ENCODE measurements around the gene TIAM2. TPM values are rescaled to one million over a fixed set of nuclear protein-coding genes. Genes with fewer than 3 reads are reported as not detected.

TIAM2 gene
- total and polyA plus RNA-seq, 10 of the 15 experiments (the other 5 are each of a cell fraction or from before 2014, with no cell fraction given), result 1.1 to 10.5 (median 2.3) TPM

DNA sequence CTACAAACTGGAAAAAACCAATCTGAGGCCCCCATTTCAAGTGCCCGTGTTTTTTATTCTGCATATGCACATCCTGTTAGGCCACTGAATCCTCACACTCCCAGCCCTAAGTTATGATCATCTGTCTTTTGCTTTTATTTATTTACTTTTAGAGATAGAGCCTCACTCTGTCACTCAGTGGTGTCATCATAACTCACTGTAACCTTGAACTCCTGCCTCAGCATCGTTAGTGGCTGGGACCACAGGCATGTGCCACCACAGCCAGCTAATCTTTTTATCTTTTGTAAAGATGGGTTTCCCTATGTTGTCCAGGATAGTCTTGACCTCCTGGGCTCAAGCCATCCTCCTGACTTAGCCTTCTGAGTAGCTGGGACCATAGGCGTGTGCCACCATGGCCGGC is 239.1 kb downstream of the TIAM2 start:
- ChIA-PET RAD21 (ENCODE audit: unreplicated experiment) (no interaction called here), POLR2A (no interaction called here), SMC1A (ENCODE audit: uncharacterized antibody, unreplicated experiment) (interaction anchor here (1.0 to 3.0 kb wide), 5 partner anchors 9 to 559 kb away, joined by 3 to 14 read pairs (median 3); no protein-coding TSS in a partner anchor), CTCF (interaction anchor here (0.9 to 4.7 kb wide), 3 partner anchors 13 to 306 kb away, joined by 3 to 20 read pairs (median 4); no protein-coding TSS in a partner anchor)
- no peaks in the 10 kb centered on the region; the same call in 2 of the 3 replicates for H3K9me3 ChIP-seq (replicated peaks; ENCODE audit: control insufficient read depth, insufficient read depth, low read length)
- no peak overlapping the region for H2AFZ ChIP-seq (ENCODE audit: control insufficient read depth, low read depth, low read length)
- H4K20me1 ChIP-seq (ENCODE audit: control insufficient read depth, insufficient read depth), result no peaks in the 10 kb centered on the region
- in situ Hi-C loops (cut with MboI), result no loop called here
- no peak overlapping the region for H3K27ac ChIP-seq (ENCODE audit: control insufficient read depth, insufficient read depth)
- intact Hi-C loops (cut with micrococcal nuclease; ENCODE audit: unreplicated experiment), result no loop called here
- no peak overlapping the region for H3K4me2 ChIP-seq (ENCODE audit: control insufficient read depth, insufficient read depth)
- ATAC-seq (no peak), DNase-seq (ENCODE audit: low read depth, low spot score) (no peak), FAIRE-seq (no peak)
- TF ChIP-seq IKZF1 (conservative IDR thresholded peaks at IDR 0.05) (no peak), ZNF384 (IDR thresholded peaks at IDR 0.05; ENCODE audit: borderline replicate concordance, low read depth, low read length) (no peak), TCF12 (IDR thresholded peaks at IDR 0.05; ENCODE audit: low read depth, low read length) (no peak), NFIC (IDR thresholded peaks at IDR 0.05; ENCODE audit: low read depth, low read length) (no peak), JUNB (IDR thresholded peaks at IDR 0.05) (no peak), BCL11A (IDR thresholded peaks at IDR 0.05; ENCODE audit: low read depth, low read length) (no peak), SRF (IDR thresholded peaks at IDR 0.05; ENCODE audit: low read depth in 2 of 2, low read length in 2 of 2) (no peak), CHD1 (IDR thresholded peaks at IDR 0.05; ENCODE audit: low read depth, low read length) (no peak), ZNF207 (IDR thresholded peaks at IDR 0.05; ENCODE audit: borderline replicate concordance) (no peak), PAX5 (IDR thresholded peaks at IDR 0.05; ENCODE audit: borderline replicate concordance, low read depth, low read length) (no peak), EGR1 (IDR thresholded peaks at IDR 0.05; ENCODE audit: borderline replicate concordance in 1 of 2, low read depth in 2 of 2, low read length in 2 of 2) (no peak), POLR2AphosphoS5 (IDR thresholded peaks at IDR 0.05; ENCODE audit: low read length) (no peak), POU2F2 (IDR thresholded peaks at IDR 0.05; ENCODE audit: borderline replicate concordance, low read depth, low read length) (no peak), CREM (IDR thresholded peaks at IDR 0.05; ENCODE audit: low read depth) (no peak), IRF4 (IDR thresholded peaks at IDR 0.05; ENCODE audit: low read depth, low read length) (no peak)
- TF ChIP-seq, protein P1, sequence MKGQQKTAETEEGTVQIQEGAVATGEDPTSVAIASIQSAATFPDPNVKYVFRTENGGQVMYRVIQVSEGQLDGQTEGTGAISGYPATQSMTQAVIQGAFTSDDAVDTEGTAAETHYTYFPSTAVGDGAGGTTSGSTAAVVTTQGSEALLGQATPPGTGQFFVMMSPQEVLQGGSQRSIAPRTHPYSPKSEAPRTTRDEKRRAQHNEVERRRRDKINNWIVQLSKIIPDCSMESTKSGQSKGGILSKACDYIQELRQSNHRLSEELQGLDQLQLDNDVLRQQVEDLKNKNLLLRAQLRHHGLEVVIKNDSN (IDR thresholded peaks at IDR 0.05; ENCODE audit: borderline replicate concordance, extremely low read length, insufficient read depth, low read depth, low read length), result no peak
- TF ChIP-seq, protein P2, sequence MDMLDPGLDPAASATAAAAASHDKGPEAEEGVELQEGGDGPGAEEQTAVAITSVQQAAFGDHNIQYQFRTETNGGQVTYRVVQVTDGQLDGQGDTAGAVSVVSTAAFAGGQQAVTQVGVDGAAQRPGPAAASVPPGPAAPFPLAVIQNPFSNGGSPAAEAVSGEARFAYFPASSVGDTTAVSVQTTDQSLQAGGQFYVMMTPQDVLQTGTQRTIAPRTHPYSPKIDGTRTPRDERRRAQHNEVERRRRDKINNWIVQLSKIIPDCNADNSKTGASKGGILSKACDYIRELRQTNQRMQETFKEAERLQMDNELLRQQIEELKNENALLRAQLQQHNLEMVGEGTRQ (IDR thresholded peaks at IDR 0.05; ENCODE audit: borderline replicate concordance, low read depth, low read length), result no peak
- TF ChIP-seq, protein P3, sequence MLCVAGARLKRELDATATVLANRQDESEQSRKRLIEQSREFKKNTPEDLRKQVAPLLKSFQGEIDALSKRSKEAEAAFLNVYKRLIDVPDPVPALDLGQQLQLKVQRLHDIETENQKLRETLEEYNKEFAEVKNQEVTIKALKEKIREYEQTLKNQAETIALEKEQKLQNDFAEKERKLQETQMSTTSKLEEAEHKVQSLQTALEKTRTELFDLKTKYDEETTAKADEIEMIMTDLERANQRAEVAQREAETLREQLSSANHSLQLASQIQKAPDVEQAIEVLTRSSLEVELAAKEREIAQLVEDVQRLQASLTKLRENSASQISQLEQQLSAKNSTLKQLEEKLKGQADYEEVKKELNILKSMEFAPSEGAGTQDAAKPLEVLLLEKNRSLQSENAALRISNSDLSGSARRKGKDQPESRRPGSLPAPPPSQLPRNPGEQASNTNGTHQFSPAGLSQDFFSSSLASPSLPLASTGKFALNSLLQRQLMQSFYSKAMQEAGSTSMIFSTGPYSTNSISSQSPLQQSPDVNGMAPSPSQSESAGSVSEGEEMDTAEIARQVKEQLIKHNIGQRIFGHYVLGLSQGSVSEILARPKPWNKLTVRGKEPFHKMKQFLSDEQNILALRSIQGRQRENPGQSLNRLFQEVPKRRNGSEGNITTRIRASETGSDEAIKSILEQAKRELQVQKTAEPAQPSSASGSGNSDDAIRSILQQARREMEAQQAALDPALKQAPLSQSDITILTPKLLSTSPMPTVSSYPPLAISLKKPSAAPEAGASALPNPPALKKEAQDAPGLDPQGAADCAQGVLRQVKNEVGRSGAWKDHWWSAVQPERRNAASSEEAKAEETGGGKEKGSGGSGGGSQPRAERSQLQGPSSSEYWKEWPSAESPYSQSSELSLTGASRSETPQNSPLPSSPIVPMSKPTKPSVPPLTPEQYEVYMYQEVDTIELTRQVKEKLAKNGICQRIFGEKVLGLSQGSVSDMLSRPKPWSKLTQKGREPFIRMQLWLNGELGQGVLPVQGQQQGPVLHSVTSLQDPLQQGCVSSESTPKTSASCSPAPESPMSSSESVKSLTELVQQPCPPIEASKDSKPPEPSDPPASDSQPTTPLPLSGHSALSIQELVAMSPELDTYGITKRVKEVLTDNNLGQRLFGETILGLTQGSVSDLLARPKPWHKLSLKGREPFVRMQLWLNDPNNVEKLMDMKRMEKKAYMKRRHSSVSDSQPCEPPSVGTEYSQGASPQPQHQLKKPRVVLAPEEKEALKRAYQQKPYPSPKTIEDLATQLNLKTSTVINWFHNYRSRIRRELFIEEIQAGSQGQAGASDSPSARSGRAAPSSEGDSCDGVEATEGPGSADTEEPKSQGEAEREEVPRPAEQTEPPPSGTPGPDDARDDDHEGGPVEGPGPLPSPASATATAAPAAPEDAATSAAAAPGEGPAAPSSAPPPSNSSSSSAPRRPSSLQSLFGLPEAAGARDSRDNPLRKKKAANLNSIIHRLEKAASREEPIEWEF (IDR thresholded peaks at IDR 0.05; ENCODE audit: insufficient replicate concordance, low read depth, low read length), result no peak
- WGBS (ENCODE audit: insufficient coverage, insufficient replicate concordance, low lambda C conversion rate, missing lambda C conversion rate), result 75% methylated on average over 4 of the region's 4 CpGs
- peaks cover 4% of the 10 kb centered on the region for H3K4me1 ChIP-seq (ENCODE audit: control insufficient read depth, insufficient read depth, low read length)
- H3K79me2 ChIP-seq (ENCODE audit: control insufficient read depth, insufficient read depth, low read length), result no peaks in the 10 kb centered on the region
- BruUV-seq (replicated peaks), result no TSS peak
- H3K27me3 ChIP-seq (replicated peaks in 1 of 2; ENCODE audit: control insufficient read depth in 2 of 2, insufficient read depth in 2 of 2, low read length in 1 of 2), result no peaks in the 10 kb centered on the region
- no peaks in the 10 kb centered on the region; a peak in 1 of 4 replicates for H3K36me3 ChIP-seq (ENCODE audit: control insufficient read depth in 2 of 2, insufficient read depth in 2 of 2, low read length in 1 of 2)
- no peak overlapping the region for H3K4me3 ChIP-seq
- no peak overlapping the region for H3K9ac ChIP-seq (ENCODE audit: control insufficient read depth, insufficient read depth, low read length)

Measured in GM12878 (cell line).